Esophagus muscularis mucosa (tissue), 4 donors: ENCODE results near the gene CCNI. TPM values are rescaled to one million over a fixed set of nuclear protein-coding genes. Genes with fewer than 3 reads are reported as not detected.
A peak's percentile ranks its signal among the peaks of the same experiment; 100 is the strongest.

Experiments used
- DNase-seq: peaks from one replicate; pipeline ENCODE4 v3.0.0-alpha.2; 2017; ENCODE audit errors: extremely low spot score
- H3K27ac ChIP-seq, 4 donors: fragments of 200-600 bp; sonication (generic); replicated peaks in 1 of 4; 1 replicate in 3 of 4; 2 replicates in 1 of 4; pipeline ENCODE4 v1.5.1; 2016 to 2019; ENCODE audit warnings: mild to moderate bottlenecking in 1 of 4
- H3K27me3 ChIP-seq, 4 donors: fragments of 200-600 bp; sonication (generic); one replicate each; pipeline versions ENCODE4 v1.5.1 to v1.6.0; 2016 to 2019
- H3K36me3 ChIP-seq, 4 donors: fragments of 200-600 bp; sonication (generic); one replicate each; pipeline ENCODE4 v1.5.1; 2016 to 2019
- H3K4me1 ChIP-seq, 4 donors: fragments of 200-600 bp; sonication (generic); one replicate each; pipeline ENCODE4 v1.5.1; 2016 to 2019
- H3K4me3 ChIP-seq, 4 donors: fragments of 200-600 bp; sonication (generic); 1 replicate in 2 of 4; 2 replicates in 2 of 4; pipeline ENCODE4 v1.5.1; 2016 to 2019; ENCODE audit warnings: mild to moderate bottlenecking in 4 of 4, moderate library complexity in 1 of 4
- H3K9me3 ChIP-seq, 4 donors: fragments of 200-600 bp; sonication (generic); 1 replicate in 3 of 4; 2 replicates in 1 of 4; pipeline ENCODE4 v1.5.1; 2016 to 2019
- EP300 ChIP-seq: sonication (generic); formaldehyde crosslinking; IDR thresholded peaks from one replicate; pipeline ENCODE4 v1.6.1; 2017; ENCODE audit warnings: antibody characterized with exemption
- POLR2A ChIP-seq: fragments of 450-650 bp; IDR thresholded peaks from one replicate; pipeline ENCODE4 v1.6.1; 2017; ENCODE audit warnings: antibody characterized with exemption, moderate library complexity, mild to moderate bottlenecking, low read depth
- POLR2AphosphoS5 ChIP-seq, 2 donors: sonication (generic); formaldehyde crosslinking; IDR thresholded peaks; one replicate each; pipeline ENCODE4 v1.6.1; 2017; ENCODE audit warnings: antibody characterized with exemption in 2 of 2
- WGBS: methylation state at CpG from one replicate; pipeline ENCODE4 v1.1.5; 2018; 5-methylcytosine and 5-hydroxymethylcytosine counted together
- intact Hi-C: fragments of 100-400 bp; cut with DNase I; formaldehyde crosslinking; loops from one replicate; pipeline ENCODE4 v1.15.1; 2023
- total RNA-seq, 4 donors: library from RNA; depleted of rRNA; stranded (reverse); fragments of >200 nt; gene quantifications; one replicate each; pipeline versions ENCODE4 v1.1.0 to v1.2.1, GENCODE V29; 2016
- TF ChIP-seq, protein P1 (sequence below), 3 experiments: fragments of 200-600 bp in 2 of 3; fragments of 450-650 bp in 1 of 3; sonication (generic) in 2 of 3; IDR thresholded peaks; one replicate each; pipeline ENCODE4 v1.5.1; 2017 to 2019; ENCODE audit warnings: antibody characterized with exemption in 3 of 3, mild to moderate bottlenecking in 2 of 3, moderate library complexity in 1 of 3

Gene CCNI
- total RNA-seq, 4 donors from 2014 or later: 342 to 444 (median 375) TPM

DNA sequence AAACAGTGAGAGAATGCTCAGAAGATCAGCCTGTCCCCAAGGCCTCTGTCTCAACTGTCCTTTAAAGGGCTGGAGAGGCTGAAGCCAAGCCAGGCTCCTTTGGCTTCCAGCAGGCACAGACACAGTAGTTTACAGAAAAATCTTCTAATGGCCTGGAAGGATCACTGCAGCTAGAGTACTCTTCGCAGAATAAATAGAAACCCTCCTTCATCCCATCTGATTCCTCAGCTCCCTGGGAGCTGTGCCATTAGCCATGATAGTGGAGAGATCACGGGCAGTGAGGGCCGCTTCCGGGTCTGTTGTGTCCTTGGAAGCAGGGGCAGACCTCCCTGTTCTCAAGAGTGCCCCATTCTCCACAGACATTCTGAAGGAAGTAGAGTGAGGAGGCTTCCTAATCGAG is 63.1 kb downstream of the CCNI start:
- Histone ChIP-seq H3K36me3 (peaks cover 7 to 28% (median 11%) of the 10 kb centered on the region in 4 donors), H3K9me3 (no peaks in the 10 kb centered on the region), H3K27ac (peak overlapping the region; percentile 20 to 61 (median 37)), H3K27me3 (no peaks in the 10 kb centered on the region), H3K4me3 (no peak overlapping the region), H3K4me1 (peaks cover 12 to 37% (median 31%) of the 10 kb centered on the region in 4 donors)
- whole genome bisulfite sequencing: 45% methylated on average over 5 of the region's 5 CpGs
- intact Hi-C loops: no loop called here
- no peak for DNase-seq
- no peak for TF ChIP-seq POLR2AphosphoS5 (IDR thresholded peaks at IDR 0.05)
- no peak for TF ChIP-seq EP300
- TF ChIP-seq POLR2A: no peak
- TF ChIP-seq, protein P1, sequence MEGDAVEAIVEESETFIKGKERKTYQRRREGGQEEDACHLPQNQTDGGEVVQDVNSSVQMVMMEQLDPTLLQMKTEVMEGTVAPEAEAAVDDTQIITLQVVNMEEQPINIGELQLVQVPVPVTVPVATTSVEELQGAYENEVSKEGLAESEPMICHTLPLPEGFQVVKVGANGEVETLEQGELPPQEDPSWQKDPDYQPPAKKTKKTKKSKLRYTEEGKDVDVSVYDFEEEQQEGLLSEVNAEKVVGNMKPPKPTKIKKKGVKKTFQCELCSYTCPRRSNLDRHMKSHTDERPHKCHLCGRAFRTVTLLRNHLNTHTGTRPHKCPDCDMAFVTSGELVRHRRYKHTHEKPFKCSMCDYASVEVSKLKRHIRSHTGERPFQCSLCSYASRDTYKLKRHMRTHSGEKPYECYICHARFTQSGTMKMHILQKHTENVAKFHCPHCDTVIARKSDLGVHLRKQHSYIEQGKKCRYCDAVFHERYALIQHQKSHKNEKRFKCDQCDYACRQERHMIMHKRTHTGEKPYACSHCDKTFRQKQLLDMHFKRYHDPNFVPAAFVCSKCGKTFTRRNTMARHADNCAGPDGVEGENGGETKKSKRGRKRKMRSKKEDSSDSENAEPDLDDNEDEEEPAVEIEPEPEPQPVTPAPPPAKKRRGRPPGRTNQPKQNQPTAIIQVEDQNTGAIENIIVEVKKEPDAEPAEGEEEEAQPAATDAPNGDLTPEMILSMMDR (IDR thresholded peaks at IDR 0.05): no peak

DNA sequence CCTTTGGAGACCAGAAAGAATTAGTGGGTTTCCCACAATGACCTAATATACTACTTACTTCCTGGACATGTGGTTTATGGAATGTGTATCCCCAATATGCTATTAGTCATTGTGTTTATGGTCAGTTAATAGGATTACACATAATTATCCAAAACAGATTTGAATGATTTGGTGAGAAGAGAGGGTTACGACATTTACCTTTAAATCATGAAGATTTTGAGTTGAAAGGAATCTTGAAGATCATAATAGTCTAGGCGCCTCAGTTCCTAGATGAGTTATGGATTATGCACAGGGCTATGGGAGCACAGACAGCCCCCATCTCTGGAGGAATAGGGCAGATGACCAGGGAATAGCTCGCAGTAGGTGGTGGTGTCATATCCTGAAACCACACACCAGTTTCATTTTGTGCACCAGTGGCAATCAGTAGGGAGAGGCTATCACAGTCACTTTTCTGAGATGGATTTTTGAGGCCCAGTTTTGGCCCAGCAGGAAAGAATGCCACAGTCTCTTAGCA is 64.9 kb downstream of the CCNI start:
- H3K36me3 ChIP-seq: peaks cover 6 to 21% (median 10%) of the 10 kb centered on the region in 4 donors
- H3K27me3 ChIP-seq: no peaks in the 10 kb centered on the region
- no peak overlapping the region for H3K27ac ChIP-seq
- WGBS: 87% methylated on average over 3 of the region's 3 CpGs
- no peak for DNase-seq
- TF ChIP-seq EP300 (no peak), POLR2AphosphoS5 (IDR thresholded peaks at IDR 0.05) (no peak), POLR2A (no peak)
- intact Hi-C loops: no loop called here
- no peaks in the 10 kb centered on the region for H3K9me3 ChIP-seq
- no peak overlapping the region for H3K4me3 ChIP-seq
- peaks cover 22 to 50% (median 46%) of the 10 kb centered on the region in 4 donors for H3K4me1 ChIP-seq

DNA sequence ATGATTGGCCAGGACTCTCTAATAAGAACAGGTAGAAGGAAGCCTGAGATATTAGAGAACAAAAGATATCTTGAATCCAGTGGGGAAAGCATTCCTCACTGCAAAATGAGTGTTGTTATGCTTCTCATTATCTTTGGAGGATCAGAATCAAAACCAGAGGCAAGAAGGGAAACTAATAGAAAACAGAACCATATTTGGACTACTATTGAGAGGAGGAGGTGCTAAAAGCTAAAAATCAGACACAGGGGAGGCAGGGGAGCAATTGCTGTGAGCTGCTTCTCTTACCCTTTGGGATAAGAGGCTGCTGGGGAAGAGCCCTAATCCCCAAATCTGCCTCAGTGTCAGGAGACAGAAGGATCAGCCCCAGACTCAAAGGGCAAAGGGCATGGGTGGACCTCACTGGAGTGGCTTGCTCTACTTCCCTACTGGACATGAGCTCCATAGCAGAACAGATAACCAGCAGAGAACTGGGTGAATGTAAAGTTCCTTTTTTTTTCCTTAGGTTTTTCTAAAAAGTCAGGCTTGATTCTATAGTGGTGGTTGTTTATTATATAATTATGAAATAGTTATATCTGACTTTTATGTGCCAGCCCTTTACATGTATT is 66.2 kb downstream of the CCNI start:
- H3K4me1 ChIP-seq: peaks cover 22 to 50% (median 46%) of the 10 kb centered on the region in 4 donors
- H3K9me3 ChIP-seq: no peaks in the 10 kb centered on the region
- no peak overlapping the region for H3K4me3 ChIP-seq
- peaks cover 0 to 12% (median 3%) of the 10 kb centered on the region in 4 donors for H3K36me3 ChIP-seq
- no peak overlapping the region for H3K27ac ChIP-seq
- no peak for TF ChIP-seq POLR2AphosphoS5 (IDR thresholded peaks at IDR 0.05)
- intact Hi-C loops: no loop called here
- no peaks in the 10 kb centered on the region for H3K27me3 ChIP-seq
- DNase-seq: peak; percentile 12

DNA sequence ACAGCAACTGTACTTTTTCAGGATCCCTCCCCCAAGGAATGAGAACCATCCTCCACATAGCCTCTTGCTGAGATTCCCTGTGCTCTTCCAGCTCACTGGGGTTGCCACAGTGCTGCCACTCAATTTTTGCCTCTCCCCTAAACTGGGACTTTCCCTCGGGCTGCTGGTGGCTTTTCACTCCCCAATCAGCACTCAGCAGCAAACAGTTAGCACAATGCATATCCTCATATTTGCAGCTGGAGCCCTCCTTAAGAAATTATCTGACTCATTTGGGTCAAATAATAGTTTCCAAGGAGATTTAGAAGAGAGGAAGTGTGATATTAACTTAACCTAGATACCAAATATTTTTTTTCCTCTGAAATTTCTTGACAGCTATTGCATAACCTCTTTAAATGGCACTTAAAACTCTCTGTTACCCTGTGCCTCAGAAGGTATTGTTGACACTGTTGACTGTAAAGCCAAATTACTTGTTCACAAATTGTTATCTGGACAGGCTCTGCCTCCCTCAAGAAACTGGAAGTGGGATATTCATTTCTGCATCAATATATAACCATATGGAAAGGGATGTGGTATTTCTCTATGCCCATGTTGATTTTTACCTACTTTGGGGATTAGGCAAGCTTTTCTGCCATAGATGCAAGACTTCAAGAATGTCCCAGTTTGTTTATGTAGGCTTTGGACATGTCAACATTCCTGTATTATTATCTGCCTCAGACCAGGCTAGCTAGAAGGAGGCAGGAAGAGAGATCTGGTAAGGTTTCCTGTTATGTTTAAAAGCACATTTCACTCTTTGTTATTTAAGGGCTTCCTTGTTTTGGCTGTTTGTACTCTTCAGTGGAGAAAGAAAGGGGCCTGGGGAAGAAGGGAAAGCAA is 68.2 kb downstream of the CCNI start:
- 42% methylated on average over 1 of the region's 1 CpG for WGBS
- no peak for TF ChIP-seq EP300
- Histone ChIP-seq H3K27ac (peak overlapping the region; percentile 3 to 50 (median 37)), H3K36me3 (peaks cover 0 to 12% (median 3%) of the 10 kb centered on the region in 4 donors), H3K27me3 (no peaks in the 10 kb centered on the region), H3K4me3 (no peak overlapping the region), H3K9me3 (no peaks in the 10 kb centered on the region), H3K4me1 (peaks cover 29 to 52% (median 50%) of the 10 kb centered on the region in 4 donors)
- DNase-seq: no peak
- intact Hi-C loops: no loop called here

DNA sequence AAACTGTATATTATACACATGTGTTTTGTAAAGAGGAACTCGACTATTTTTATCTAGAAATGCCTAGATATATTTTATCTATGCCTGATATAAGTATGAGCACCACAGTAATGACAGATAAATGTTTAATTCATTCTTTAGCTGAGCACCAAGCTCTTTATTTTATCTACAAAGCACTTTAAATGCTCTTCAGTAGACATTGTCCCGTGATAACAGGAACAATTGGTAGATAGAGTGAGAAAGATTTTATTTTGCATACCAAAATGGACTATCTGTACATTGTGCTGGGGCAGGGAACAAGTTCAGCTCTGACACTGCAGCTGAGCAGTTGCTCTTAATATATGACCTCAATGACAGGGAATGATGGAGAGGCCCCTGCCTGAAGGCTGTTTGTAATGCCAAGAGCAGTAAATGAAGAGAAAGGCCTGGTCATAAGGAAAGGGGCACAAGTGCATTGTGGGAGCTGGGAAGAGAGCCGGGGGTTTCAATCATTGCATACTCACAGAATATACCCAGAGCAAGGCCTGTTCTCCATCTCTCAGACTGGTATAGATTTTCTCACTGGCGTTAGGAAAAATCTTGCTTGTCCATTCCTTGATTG is 68.9 kb downstream of the CCNI start:
- Histone ChIP-seq H3K27ac (peak overlapping the region; percentile 2 to 50 (median 37)), H3K4me3 (no peak overlapping the region), H3K4me1 (peaks cover 33 to 53% (median 50%) of the 10 kb centered on the region in 4 donors), H3K36me3 (peaks cover 0 to 12% (median 3%) of the 10 kb centered on the region in 4 donors), H3K27me3 (no peaks in the 10 kb centered on the region), H3K9me3 (no peaks in the 10 kb centered on the region)
- 66% methylated on average over 4 of the region's 4 CpGs for WGBS
- intact Hi-C loops: no loop called here
- TF ChIP-seq, protein P1 (IDR thresholded peaks at IDR 0.05): no peak
- TF ChIP-seq POLR2A (no peak), EP300 (no peak)
- DNase-seq: no peak

DNA sequence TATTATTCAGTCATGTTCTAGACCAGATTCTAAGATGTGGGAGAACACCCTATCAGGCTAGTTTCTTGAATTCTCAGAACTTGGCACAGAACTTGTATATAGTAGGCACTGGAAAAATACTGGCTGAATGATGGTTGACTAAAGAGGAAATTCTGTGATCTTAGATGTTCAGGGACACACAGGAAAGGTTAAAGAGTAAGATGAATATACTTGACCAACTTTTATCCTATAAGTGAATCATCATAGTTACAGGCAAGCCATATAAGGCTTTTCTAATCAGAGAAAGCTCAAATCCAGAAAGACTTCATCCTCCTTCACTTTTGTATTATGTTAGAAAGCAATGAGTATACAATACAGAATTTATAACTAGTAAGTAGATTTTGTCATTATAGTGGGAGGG is 72.4 kb downstream of the CCNI start:
- DNase-seq: no peak
- Histone ChIP-seq H3K27ac (peak overlapping the region in 1 of 4 donors; percentile 52), H3K9me3 (no peaks in the 10 kb centered on the region), H3K27me3 (no peaks in the 10 kb centered on the region), H3K4me3 (no peak overlapping the region), H3K36me3 (peaks cover 2 to 30% (median 11%) of the 10 kb centered on the region in 4 donors), H3K4me1 (peaks cover 36 to 46% (median 42%) of the 10 kb centered on the region in 4 donors)
- TF ChIP-seq, protein P1 (IDR thresholded peaks at IDR 0.05): no peak
- TF ChIP-seq POLR2A (no peak), EP300 (no peak), POLR2AphosphoS5 (IDR thresholded peaks at IDR 0.05) (no peak)
- intact Hi-C loops: no loop called here
